GM23338 (cell line): Measurements from ENCODE around the gene FKBP1B. TPM values are rescaled to one million over a fixed set of nuclear protein-coding genes. Genes with fewer than 3 reads are reported as not detected.

Source experiments
- ATAC-seq: fragments of 200-7000 bp; cut with Tn5 transposase; 3 replicates; pipeline ENCODE4 v1.9.1; 2020
- DNase-seq: peaks from one replicate; pipeline ENCODE4 v3.0.0-alpha.2; 2015; ENCODE audit warnings: low spot score
- H2AFZ ChIP-seq: fragments of 200-600 bp; sonication (generic); 2 replicates; pipeline ENCODE4 v1.8.0; 2016; ENCODE audit warnings: antibody characterized with exemption, mild to moderate bottlenecking, moderate library complexity
- H3F3A ChIP-seq: fragments of 200-600 bp; sonication (generic); replicated peaks from 2 replicates; pipeline ENCODE4 v1.8.0; 2017; ENCODE audit warnings: antibody characterized with exemption, mixed run types, low read depth
- H3K27ac ChIP-seq: fragments of 200-600 bp; sonication (generic); 2 replicates; pipeline ENCODE4 v1.6.1; 2016; ENCODE audit warnings: low read depth
- H3K27me3 ChIP-seq: fragments of 200-600 bp; sonication (generic); 2 replicates; pipeline ENCODE4 v1.8.0; 2016; ENCODE audit warnings: mild to moderate bottlenecking, mixed run types, moderate library complexity; ENCODE audit not compliant: insufficient read depth
- H3K36me3 ChIP-seq: fragments of 200-600 bp; sonication (generic); 2 replicates; pipeline ENCODE4 v1.8.0; 2016; ENCODE audit warnings: mild to moderate bottlenecking; ENCODE audit not compliant: insufficient read depth
- H3K4me1 ChIP-seq: fragments of 200-600 bp; sonication (generic); 2 replicates; pipeline ENCODE4 v1.8.0; 2016; ENCODE audit warnings: mild to moderate bottlenecking, moderate library complexity; ENCODE audit not compliant: insufficient read depth
- H3K4me2 ChIP-seq: fragments of 200-600 bp; sonication (generic); 2 replicates; pipeline ENCODE4 v1.7.1; 2017; ENCODE audit warnings: mixed run types
- H3K4me3 ChIP-seq: fragments of 200-600 bp; sonication (generic); 2 replicates; pipeline ENCODE4 v1.6.1; 2016; ENCODE audit warnings: mixed run types
- H3K79me2 ChIP-seq: fragments of 200-600 bp; sonication (generic); replicated peaks from 2 replicates; pipeline ENCODE4 v1.8.0; 2017; ENCODE audit warnings: mild to moderate bottlenecking; ENCODE audit not compliant: insufficient read depth
- H3K9me2 ChIP-seq: fragments of 200-600 bp; sonication (generic); 2 replicates; pipeline ENCODE4 v1.8.0; 2017; ENCODE audit not compliant: insufficient read depth
- H4K20me1 ChIP-seq: fragments of 200-600 bp; sonication (generic); replicated peaks from 2 replicates; pipeline ENCODE4 v1.8.0; 2017; ENCODE audit warnings: mild to moderate bottlenecking; ENCODE audit not compliant: insufficient read depth
- H3K27ac Mint-ChIP-seq: 2 replicates; pipeline ENCODE4 v1.8.0; 2020; ENCODE audit warnings: inconsistent platforms, mild to moderate bottlenecking, moderate library complexity, mixed read lengths
- H3K27me3 Mint-ChIP-seq: 3 replicates; pipeline ENCODE4 v1.8.0; 2022; ENCODE audit warnings: low read depth, mild to moderate bottlenecking, moderate library complexity, mixed read lengths, inconsistent platforms; ENCODE audit not compliant: insufficient read depth, poor library complexity
- H3K36me3 Mint-ChIP-seq: 3 replicates; pipeline ENCODE4 v1.8.0; 2021; ENCODE audit warnings: low read depth, mild to moderate bottlenecking, inconsistent platforms, moderate library complexity, mixed read lengths
- H3K4me1 Mint-ChIP-seq: 3 replicates; pipeline ENCODE4 v1.8.0; 2020; ENCODE audit warnings: mild to moderate bottlenecking, inconsistent platforms, mixed read lengths
- H3K4me3 Mint-ChIP-seq: 3 replicates; pipeline ENCODE4 v1.8.0; 2021; ENCODE audit warnings: moderate library complexity, mild to moderate bottlenecking, inconsistent platforms, mixed read lengths
- H3K9me3 Mint-ChIP-seq: 3 replicates; pipeline ENCODE4 v1.8.0; 2020; ENCODE audit warnings: moderate library complexity, mild to moderate bottlenecking, inconsistent platforms, mixed read lengths
- CREB1 ChIP-seq: fragments of 250-450 bp; sonication (Bioruptor Pico); IDR thresholded peaks from 2 replicates; pipeline ENCODE4 v1.5.0; 2020; ENCODE audit warnings: low read depth, mild to moderate bottlenecking, moderate library complexity
- EZH2 ChIP-seq: fragments of 200-600 bp; sonication (generic); IDR thresholded peaks from one replicate; pipeline ENCODE4 v1.8.0; 2017; ENCODE audit warnings: antibody characterized with exemption, mild to moderate bottlenecking, low read depth; ENCODE audit not compliant: unreplicated experiment
- EZH2phosphoT487 ChIP-seq: fragments of 200-600 bp; sonication (generic); IDR thresholded peaks from one replicate; pipeline ENCODE4 v1.8.1; 2018; ENCODE audit warnings: antibody characterized with exemption; ENCODE audit not compliant: unreplicated experiment
- JUNB ChIP-seq: IDR thresholded peaks from one replicate; pipeline ENCODE4 v1.6.1; 2016; ENCODE audit warnings: antibody characterized with exemption; ENCODE audit not compliant: unreplicated experiment
- NANOG ChIP-seq: IDR thresholded peaks from 2 replicates; pipeline ENCODE4 v1.6.1; 2016; ENCODE audit warnings: antibody characterized with exemption, borderline replicate concordance
- POLR2AphosphoS5 ChIP-seq: IDR thresholded peaks from 2 replicates; pipeline ENCODE4 v1.6.1; 2016; ENCODE audit warnings: antibody characterized with exemption, low read depth
- STAT1 ChIP-seq: IDR thresholded peaks from one replicate; pipeline ENCODE4 v1.6.1; 2016; ENCODE audit warnings: antibody characterized with exemption; ENCODE audit not compliant: unreplicated experiment
- ZNF114 ChIP-seq: fragments of 250-450 bp; sonication (Bioruptor Pico); IDR thresholded peaks from 2 replicates; pipeline ENCODE4 v1.5.0; 2020; ENCODE audit warnings: mild to moderate bottlenecking, moderate library complexity
- ZNF331 ChIP-seq: fragments of 250-450 bp; sonication (Bioruptor Pico); IDR thresholded peaks from 2 replicates; pipeline ENCODE4 v1.5.0; 2020; ENCODE audit warnings: low read depth, mild to moderate bottlenecking, moderate library complexity
- polyA plus RNA-seq: library from polyadenylated mRNA; unstranded; fragments of >200 nt; fragmentation: Nextera tagmentation; extraction: Ambion mirVana; gene quantifications from 2 replicates; pipeline ENCODE4 v1.2.1, GENCODE V29; 2016
- total RNA-seq: library from RNA; depleted of rRNA; stranded (reverse); fragments of >200 nt; shearing (Covaris generic); gene quantifications from 2 replicates; pipeline ENCODE4 v1.2.3, GENCODE V29; 2014
- TF ChIP-seq, protein P1 (sequence below): IDR thresholded peaks from 2 replicates; pipeline ENCODE4 v1.6.1; 2016; ENCODE audit warnings: antibody characterized with exemption
- TF ChIP-seq, protein P2 (sequence below): IDR thresholded peaks from one replicate; pipeline ENCODE4 v1.6.1; 2018; ENCODE audit warnings: antibody characterized with exemption; ENCODE audit not compliant: unreplicated experiment
- TF ChIP-seq, protein P3 (sequence below), 2 experiments: fragments of 200-600 bp in 1 of 2; sonication (generic) in 1 of 2; conservative IDR thresholded peaks; 2 replicates each; pipeline versions ENCODE4 v1.5.1 to v1.6.1; 2016 to 2017; ENCODE audit warnings: antibody characterized with exemption in 2 of 2, low read depth in 2 of 2, mild to moderate bottlenecking in 2 of 2, moderate library complexity in 1 of 2
- TF ChIP-seq, protein P4 (sequence below): fragments of 250-450 bp; sonication (Bioruptor Pico); IDR thresholded peaks from 2 replicates; pipeline ENCODE4 v1.5.0; 2020; ENCODE audit warnings: mild to moderate bottlenecking, moderate library complexity

Gene FKBP1B
- total and polyA plus RNA-seq, 2 experiments from 2014 or later = 48.2 to 77.1 TPM

DNA sequence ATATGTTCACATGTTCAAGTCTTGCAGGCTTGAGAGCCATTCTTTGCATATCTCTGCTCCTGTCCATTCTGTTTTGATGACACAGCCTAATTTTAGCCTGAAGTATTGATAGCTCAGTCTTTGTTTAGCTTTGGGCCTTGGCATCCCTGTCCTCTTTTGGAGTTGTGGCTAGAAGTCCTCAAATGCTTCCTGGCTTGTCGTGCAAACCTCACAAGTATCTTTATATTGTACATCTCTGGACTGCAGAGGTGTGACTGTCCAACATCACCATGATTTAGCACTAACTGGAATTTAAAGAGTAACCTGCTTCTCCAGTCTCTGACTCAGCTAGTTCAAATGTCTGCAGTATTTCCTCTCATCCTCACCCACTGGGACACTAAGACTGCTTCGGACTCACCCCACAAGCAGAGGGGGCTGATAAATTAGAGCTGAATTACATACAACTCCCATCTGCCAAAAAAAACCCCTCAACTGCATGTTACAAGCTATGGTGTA lies 61.9 kb downstream of the FKBP1B start:
- TF ChIP-seq CREB1 (CRISPR knock-in tag) = no peak
- no peak for TF ChIP-seq STAT1
- TF ChIP-seq ZNF114 (CRISPR knock-in tag) = no peak
- no peak for TF ChIP-seq NANOG
- no peak for TF ChIP-seq EZH2phosphoT487
- TF ChIP-seq ZNF331 (CRISPR knock-in tag) = no peak
- TF ChIP-seq POLR2AphosphoS5 = no peak
- TF ChIP-seq, protein P1, sequence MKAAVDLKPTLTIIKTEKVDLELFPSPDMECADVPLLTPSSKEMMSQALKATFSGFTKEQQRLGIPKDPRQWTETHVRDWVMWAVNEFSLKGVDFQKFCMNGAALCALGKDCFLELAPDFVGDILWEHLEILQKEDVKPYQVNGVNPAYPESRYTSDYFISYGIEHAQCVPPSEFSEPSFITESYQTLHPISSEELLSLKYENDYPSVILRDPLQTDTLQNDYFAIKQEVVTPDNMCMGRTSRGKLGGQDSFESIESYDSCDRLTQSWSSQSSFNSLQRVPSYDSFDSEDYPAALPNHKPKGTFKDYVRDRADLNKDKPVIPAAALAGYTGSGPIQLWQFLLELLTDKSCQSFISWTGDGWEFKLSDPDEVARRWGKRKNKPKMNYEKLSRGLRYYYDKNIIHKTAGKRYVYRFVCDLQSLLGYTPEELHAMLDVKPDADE = no peak
- TF ChIP-seq, protein P2, sequence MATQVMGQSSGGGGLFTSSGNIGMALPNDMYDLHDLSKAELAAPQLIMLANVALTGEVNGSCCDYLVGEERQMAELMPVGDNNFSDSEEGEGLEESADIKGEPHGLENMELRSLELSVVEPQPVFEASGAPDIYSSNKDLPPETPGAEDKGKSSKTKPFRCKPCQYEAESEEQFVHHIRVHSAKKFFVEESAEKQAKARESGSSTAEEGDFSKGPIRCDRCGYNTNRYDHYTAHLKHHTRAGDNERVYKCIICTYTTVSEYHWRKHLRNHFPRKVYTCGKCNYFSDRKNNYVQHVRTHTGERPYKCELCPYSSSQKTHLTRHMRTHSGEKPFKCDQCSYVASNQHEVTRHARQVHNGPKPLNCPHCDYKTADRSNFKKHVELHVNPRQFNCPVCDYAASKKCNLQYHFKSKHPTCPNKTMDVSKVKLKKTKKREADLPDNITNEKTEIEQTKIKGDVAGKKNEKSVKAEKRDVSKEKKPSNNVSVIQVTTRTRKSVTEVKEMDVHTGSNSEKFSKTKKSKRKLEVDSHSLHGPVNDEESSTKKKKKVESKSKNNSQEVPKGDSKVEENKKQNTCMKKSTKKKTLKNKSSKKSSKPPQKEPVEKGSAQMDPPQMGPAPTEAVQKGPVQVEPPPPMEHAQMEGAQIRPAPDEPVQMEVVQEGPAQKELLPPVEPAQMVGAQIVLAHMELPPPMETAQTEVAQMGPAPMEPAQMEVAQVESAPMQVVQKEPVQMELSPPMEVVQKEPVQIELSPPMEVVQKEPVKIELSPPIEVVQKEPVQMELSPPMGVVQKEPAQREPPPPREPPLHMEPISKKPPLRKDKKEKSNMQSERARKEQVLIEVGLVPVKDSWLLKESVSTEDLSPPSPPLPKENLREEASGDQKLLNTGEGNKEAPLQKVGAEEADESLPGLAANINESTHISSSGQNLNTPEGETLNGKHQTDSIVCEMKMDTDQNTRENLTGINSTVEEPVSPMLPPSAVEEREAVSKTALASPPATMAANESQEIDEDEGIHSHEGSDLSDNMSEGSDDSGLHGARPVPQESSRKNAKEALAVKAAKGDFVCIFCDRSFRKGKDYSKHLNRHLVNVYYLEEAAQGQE = no peak
- TF ChIP-seq, protein P3, sequence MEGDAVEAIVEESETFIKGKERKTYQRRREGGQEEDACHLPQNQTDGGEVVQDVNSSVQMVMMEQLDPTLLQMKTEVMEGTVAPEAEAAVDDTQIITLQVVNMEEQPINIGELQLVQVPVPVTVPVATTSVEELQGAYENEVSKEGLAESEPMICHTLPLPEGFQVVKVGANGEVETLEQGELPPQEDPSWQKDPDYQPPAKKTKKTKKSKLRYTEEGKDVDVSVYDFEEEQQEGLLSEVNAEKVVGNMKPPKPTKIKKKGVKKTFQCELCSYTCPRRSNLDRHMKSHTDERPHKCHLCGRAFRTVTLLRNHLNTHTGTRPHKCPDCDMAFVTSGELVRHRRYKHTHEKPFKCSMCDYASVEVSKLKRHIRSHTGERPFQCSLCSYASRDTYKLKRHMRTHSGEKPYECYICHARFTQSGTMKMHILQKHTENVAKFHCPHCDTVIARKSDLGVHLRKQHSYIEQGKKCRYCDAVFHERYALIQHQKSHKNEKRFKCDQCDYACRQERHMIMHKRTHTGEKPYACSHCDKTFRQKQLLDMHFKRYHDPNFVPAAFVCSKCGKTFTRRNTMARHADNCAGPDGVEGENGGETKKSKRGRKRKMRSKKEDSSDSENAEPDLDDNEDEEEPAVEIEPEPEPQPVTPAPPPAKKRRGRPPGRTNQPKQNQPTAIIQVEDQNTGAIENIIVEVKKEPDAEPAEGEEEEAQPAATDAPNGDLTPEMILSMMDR (conservative IDR thresholded peaks at IDR 0.05; ENCODE audit: low read depth in 2 of 2) = no peak
- no peak for TF ChIP-seq EZH2
- TF ChIP-seq, protein P4, sequence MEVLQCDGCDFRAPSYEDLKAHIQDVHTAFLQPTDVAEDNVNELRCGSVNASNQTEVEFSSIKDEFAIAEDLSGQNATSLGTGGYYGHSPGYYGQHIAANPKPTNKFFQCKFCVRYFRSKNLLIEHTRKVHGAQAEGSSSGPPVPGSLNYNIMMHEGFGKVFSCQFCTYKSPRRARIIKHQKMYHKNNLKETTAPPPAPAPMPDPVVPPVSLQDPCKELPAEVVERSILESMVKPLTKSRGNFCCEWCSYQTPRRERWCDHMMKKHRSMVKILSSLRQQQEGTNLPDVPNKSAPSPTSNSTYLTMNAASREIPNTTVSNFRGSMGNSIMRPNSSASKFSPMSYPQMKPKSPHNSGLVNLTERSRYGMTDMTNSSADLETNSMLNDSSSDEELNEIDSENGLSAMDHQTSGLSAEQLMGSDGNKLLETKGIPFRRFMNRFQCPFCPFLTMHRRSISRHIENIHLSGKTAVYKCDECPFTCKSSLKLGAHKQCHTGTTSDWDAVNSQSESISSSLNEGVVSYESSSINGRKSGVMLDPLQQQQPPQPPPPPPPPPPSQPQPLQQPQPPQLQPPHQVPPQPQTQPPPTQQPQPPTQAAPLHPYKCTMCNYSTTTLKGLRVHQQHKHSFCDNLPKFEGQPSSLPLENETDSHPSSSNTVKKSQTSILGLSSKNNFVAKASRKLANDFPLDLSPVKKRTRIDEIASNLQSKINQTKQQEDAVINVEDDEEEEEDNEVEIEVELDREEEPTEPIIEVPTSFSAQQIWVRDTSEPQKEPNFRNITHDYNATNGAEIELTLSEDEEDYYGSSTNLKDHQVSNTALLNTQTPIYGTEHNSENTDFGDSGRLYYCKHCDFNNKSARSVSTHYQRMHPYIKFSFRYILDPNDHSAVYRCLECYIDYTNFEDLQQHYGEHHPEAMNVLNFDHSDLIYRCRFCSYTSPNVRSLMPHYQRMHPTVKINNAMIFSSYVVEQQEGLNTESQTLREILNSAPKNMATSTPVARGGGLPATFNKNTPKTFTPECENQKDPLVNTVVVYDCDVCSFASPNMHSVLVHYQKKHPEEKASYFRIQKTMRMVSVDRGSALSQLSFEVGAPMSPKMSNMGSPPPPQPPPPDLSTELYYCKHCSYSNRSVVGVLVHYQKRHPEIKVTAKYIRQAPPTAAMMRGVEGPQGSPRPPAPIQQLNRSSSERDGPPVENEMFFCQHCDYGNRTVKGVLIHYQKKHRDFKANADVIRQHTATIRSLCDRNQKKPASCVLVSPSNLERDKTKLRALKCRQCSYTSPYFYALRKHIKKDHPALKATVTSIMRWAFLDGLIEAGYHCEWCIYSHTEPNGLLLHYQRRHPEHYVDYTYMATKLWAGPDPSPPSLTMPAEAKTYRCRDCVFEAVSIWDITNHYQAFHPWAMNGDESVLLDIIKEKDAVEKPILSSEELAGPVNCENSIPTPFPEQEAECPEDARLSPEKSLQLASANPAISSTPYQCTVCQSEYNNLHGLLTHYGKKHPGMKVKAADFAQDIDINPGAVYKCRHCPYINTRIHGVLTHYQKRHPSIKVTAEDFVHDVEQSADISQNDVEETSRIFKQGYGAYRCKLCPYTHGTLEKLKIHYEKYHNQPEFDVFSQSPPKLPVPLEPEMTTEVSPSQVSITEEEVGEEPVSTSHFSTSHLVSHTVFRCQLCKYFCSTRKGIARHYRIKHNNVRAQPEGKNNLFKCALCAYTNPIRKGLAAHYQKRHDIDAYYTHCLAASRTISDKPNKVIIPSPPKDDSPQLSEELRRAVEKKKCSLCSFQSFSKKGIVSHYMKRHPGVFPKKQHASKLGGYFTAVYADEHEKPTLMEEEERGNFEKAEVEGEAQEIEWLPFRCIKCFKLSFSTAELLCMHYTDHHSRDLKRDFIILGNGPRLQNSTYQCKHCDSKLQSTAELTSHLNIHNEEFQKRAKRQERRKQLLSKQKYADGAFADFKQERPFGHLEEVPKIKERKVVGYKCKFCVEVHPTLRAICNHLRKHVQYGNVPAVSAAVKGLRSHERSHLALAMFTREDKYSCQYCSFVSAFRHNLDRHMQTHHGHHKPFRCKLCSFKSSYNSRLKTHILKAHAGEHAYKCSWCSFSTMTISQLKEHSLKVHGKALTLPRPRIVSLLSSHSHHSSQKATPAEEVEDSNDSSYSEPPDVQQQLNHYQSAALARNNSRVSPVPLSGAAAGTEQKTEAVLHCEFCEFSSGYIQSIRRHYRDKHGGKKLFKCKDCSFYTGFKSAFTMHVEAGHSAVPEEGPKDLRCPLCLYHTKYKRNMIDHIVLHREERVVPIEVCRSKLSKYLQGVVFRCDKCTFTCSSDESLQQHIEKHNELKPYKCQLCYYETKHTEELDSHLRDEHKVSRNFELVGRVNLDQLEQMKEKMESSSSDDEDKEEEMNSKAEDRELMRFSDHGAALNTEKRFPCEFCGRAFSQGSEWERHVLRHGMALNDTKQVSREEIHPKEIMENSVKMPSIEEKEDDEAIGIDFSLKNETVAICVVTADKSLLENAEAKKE (CRISPR knock-in tag) = no peak
- no peak for TF ChIP-seq JUNB
- H3K4me1 ChIP-seq = no peaks in the 10 kb centered on the region
- Mint-ChIP-seq H3K36me3 (peaks cover 16% of the 10 kb centered on the region; the same call in 2 of the 3 replicates), H3K4me3 (no peak overlapping the region), H3K9me3 (peaks cover 22% of the 10 kb centered on the region), H3K27me3 (peaks cover 2% of the 10 kb centered on the region), H3K27ac (no peak overlapping the region), H3K4me1 (no peaks in the 10 kb centered on the region)
- DNase-seq = no peak
- peaks cover 3% of the 10 kb centered on the region; the same call in 1 of the 2 replicates for H3K36me3 ChIP-seq
- no peaks in the 10 kb centered on the region for H3K9me2 ChIP-seq
- no peak overlapping the region for H3K27ac ChIP-seq
- no peak overlapping the region for H3K4me2 ChIP-seq
- H3F3A ChIP-seq = no peaks in the 10 kb centered on the region
- H3K27me3 ChIP-seq = no peaks in the 10 kb centered on the region
- ATAC-seq = no peak
- H2AFZ ChIP-seq = no peak overlapping the region
- no peaks in the 10 kb centered on the region for H4K20me1 ChIP-seq
- no peak overlapping the region for H3K4me3 ChIP-seq
- no peaks in the 10 kb centered on the region for H3K79me2 ChIP-seq
